Osteoblast (primary cell): ENCODE results near the gene PSMA1. TPM values are rescaled to one million over a fixed set of nuclear protein-coding genes. Genes with fewer than 3 reads are reported as not detected.

ENCODE experiments used
- DNase-seq: peaks from one replicate; pipeline ENCODE4 v3.0.0; 2011; ENCODE audit warnings: low spot score, mixed read lengths; ENCODE audit not compliant: insufficient read length; ENCODE audit errors: missing footprints
- H2AFZ ChIP-seq: 2 replicates; pipeline ENCODE4 v1.6.0; 2011; ENCODE audit warnings: mild to moderate bottlenecking, low read length
- H3K27ac ChIP-seq: 2 replicates; pipeline ENCODE4 v1.5.1; 2011; ENCODE audit warnings: mild to moderate bottlenecking, low read depth, low read length, moderate library complexity
- H3K27me3 ChIP-seq: 2 replicates; pipeline ENCODE4 v1.6.0; 2012; ENCODE audit warnings: mild to moderate bottlenecking, control low read depth, inconsistent platforms, low read length, moderate library complexity; ENCODE audit not compliant: insufficient read depth
- H3K36me3 ChIP-seq: 2 replicates; pipeline ENCODE4 v1.5.1; 2011; ENCODE audit warnings: mild to moderate bottlenecking, low read length, control low read depth, moderate library complexity; ENCODE audit not compliant: insufficient read depth
- H3K4me1 ChIP-seq: 2 replicates; pipeline ENCODE4 v1.5.1; 2011; ENCODE audit warnings: mild to moderate bottlenecking, low read length, control low read depth, moderate library complexity; ENCODE audit not compliant: insufficient read depth
- H3K4me2 ChIP-seq: 2 replicates; pipeline ENCODE4 v1.6.0; 2011; ENCODE audit warnings: mild to moderate bottlenecking, low read length; ENCODE audit not compliant: insufficient read depth
- H3K4me3 ChIP-seq: fragments of 200-600 bp; sonication (generic); 3 replicates; pipeline ENCODE4 v1.5.1; 2012; ENCODE audit warnings: mild to moderate bottlenecking, low read length, inconsistent platforms; ENCODE audit not compliant: insufficient read depth
- H3K79me2 ChIP-seq: 2 replicates; pipeline ENCODE4 v1.6.0; 2012; ENCODE audit warnings: mild to moderate bottlenecking, low read length, control low read depth, inconsistent platforms; ENCODE audit not compliant: insufficient read depth
- H3K9me3 ChIP-seq: 2 replicates; pipeline ENCODE4 v1.5.1; 2011; ENCODE audit warnings: low read depth, low read length, control low read depth
- H4K20me1 ChIP-seq: 2 replicates; pipeline ENCODE4 v1.6.0; 2012; ENCODE audit warnings: mild to moderate bottlenecking, low read length, control low read depth; ENCODE audit not compliant: insufficient read depth
- CTCF ChIP-seq: IDR thresholded peaks from 2 replicates; pipeline ENCODE4 v1.5.1; 2011; ENCODE audit warnings: mild to moderate bottlenecking, low read depth, low read length, moderate library complexity; ENCODE audit errors: extremely low read depth
- total RNA-seq: library from RNA; depleted of rRNA; stranded (reverse); fragments of >200 nt; gene quantifications from 2 replicates; pipeline ENCODE4 v1.2.3, GENCODE V29; 2012

PSMA1 gene
- total RNA-seq, 1 donor = 107 TPM

- peak; percentile 80 for DNase-seq
- no peak for TF ChIP-seq CTCF
- H2AFZ ChIP-seq = peak within 1 kb of the TSS; percentile 72
- peaks cover 41% of the 10 kb centered on the region for H3K36me3 ChIP-seq
- no peaks in the 10 kb centered on the region for H3K9me3 ChIP-seq
- H3K27ac ChIP-seq = peak within 1 kb of the TSS; percentile 84
- H3K79me2 ChIP-seq = peaks cover 49% of the 10 kb centered on the region
- no peaks in the 10 kb centered on the region for H3K27me3 ChIP-seq
- H4K20me1 ChIP-seq = peaks cover 21% of the 10 kb centered on the region
- H3K4me3 ChIP-seq = peak within 1 kb of the TSS; percentile 87
- peak within 1 kb of the TSS; percentile 80 for H3K4me2 ChIP-seq
- peaks cover 20% of the 10 kb centered on the region for H3K4me1 ChIP-seq
These were observed 20.5 kb downstream of the PSMA1 start, which contains the start of gene COPB1 for GRCh38 chr11:14499560-14500180. TSS of gene COPB1 (minus strand) at chr11:14499811. CDS start at chr11:14498928, 883 bp downstream.

GRCh38 chr11:14499178-14499559 lies 21.0 kb downstream of the PSMA1 start:
- no peaks in the 10 kb centered on the region for H3K27me3 ChIP-seq
- peak overlapping the region; percentile 84 for H3K27ac ChIP-seq
- peak overlapping the region; percentile 87 for H3K4me3 ChIP-seq
- peaks cover 20% of the 10 kb centered on the region for H3K4me1 ChIP-seq
- peaks cover 22% of the 10 kb centered on the region for H4K20me1 ChIP-seq
- H3K79me2 ChIP-seq = peaks cover 53% of the 10 kb centered on the region
- no peaks in the 10 kb centered on the region for H3K9me3 ChIP-seq
- H3K36me3 ChIP-seq = peaks cover 41% of the 10 kb centered on the region
- DNase-seq = no peak
- peak overlapping the region; percentile 80 for H3K4me2 ChIP-seq
- peak overlapping the region; percentile 57 for H2AFZ ChIP-seq
- no peak for TF ChIP-seq CTCF

- H3K79me2 ChIP-seq = peaks cover 24% of the 10 kb centered on the region
- H4K20me1 ChIP-seq = peaks cover 8% of the 10 kb centered on the region
- no peaks in the 10 kb centered on the region for H3K4me1 ChIP-seq
- no peaks in the 10 kb centered on the region for H3K27me3 ChIP-seq
- H3K9me3 ChIP-seq = no peaks in the 10 kb centered on the region
- no peak overlapping the region for H3K4me2 ChIP-seq
- no peak overlapping the region for H2AFZ ChIP-seq
- H3K4me3 ChIP-seq = no peak overlapping the region
- no peak overlapping the region for H3K27ac ChIP-seq
- peaks cover 97% of the 10 kb centered on the region for H3K36me3 ChIP-seq
- no peak for TF ChIP-seq CTCF
- DNase-seq = no peak
These were observed 39.5 kb downstream of the PSMA1 start for GRCh38 chr11:14480716-14481115.

GRCh38 chr11:14471127-14471526 lies 49.1 kb downstream of the PSMA1 start:
- peaks cover 64% of the 10 kb centered on the region for H3K79me2 ChIP-seq
- no peak overlapping the region for H3K4me2 ChIP-seq
- no peak overlapping the region for H3K4me3 ChIP-seq
- no peaks in the 10 kb centered on the region for H3K27me3 ChIP-seq
- H2AFZ ChIP-seq = no peak overlapping the region
- H3K9me3 ChIP-seq = no peaks in the 10 kb centered on the region
- peaks cover 13% of the 10 kb centered on the region for H4K20me1 ChIP-seq
- H3K4me1 ChIP-seq = no peaks in the 10 kb centered on the region
- no peak for TF ChIP-seq CTCF
- H3K36me3 ChIP-seq = peaks cover 97% of the 10 kb centered on the region
- DNase-seq = no peak
- no peak overlapping the region for H3K27ac ChIP-seq
